ENCODE data around the gene SLC9A9.

The SLC9A9 gene

GRCh38 chr3:143551761-143552160 is 296.5 kb downstream of the SLC9A9 start:
- H3K4me3 ChIP-seq (replicated peaks; ENCODE audit: low read depth, low read length): no peak overlapping the region
- TF ChIP-seq CTCF (IDR thresholded peaks at IDR 0.05; ENCODE audit: low read depth, low read length, missing control alignments): no peak
- DNase-seq (ENCODE audit: extremely low read depth, low read depth): no peak

DNA sequence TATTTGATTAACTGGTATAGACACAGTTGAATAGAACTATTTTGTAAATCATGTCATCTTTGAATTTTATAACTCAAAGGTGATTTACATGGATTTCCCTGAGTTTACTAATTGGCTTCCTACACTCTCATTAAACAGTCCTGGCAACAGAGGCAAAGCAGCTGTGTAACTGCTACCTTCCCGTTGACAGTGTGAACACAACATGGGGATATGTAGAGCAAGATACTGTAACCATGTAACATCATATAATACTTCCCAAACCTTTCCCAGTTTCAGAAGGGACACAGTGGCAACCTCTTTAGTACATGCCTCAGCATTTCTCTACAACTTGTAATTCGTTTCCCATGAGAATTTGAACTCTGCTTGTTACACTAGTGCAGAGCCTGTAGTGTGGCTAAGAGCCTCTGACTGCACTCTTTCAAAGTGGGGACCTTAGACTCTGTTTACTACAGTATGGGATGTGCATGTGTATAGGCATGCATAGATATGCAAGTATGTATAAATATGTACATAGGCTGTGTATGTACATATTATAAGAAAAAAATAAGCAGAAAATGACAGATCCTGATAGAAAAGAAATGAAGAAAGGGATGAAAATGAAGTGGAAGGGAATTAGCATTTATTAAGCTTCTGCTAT is 299.3 kb downstream of the SLC9A9 start:
- TF ChIP-seq CTCF (IDR thresholded peaks at IDR 0.05; ENCODE audit: low read depth, low read length, missing control alignments): no peak
- H3K4me3 ChIP-seq (replicated peaks; ENCODE audit: low read depth, low read length): no peak overlapping the region
- DNase-seq (ENCODE audit: extremely low read depth, low read depth): no peak

DNA sequence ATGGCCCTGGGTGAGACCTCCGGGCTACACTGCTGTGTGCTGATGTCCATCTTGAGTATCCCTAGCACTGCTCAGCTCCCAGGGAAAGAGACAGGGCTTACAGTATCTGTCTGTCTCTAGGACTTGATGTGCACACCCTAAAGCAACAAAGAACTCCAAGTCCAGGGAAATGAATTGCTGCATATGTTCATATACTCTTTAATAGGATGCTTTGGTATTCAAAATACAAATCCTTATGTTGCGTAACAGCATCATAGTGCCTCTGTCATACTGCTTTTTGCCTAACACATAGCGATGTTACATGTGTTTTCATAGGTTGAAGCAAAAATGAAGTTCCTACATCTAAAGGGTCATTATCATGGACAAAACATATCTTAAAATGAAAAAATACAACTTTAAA is 299.9 kb downstream of the SLC9A9 start:
- DNase-seq (ENCODE audit: extremely low read depth, low read depth): no peak
- no peak for TF ChIP-seq CTCF (IDR thresholded peaks at IDR 0.05; ENCODE audit: low read depth, low read length, missing control alignments)
- H3K4me3 ChIP-seq (replicated peaks; ENCODE audit: low read depth, low read length): no peak overlapping the region

- peak; percentile 53 for DNase-seq (ENCODE audit: extremely low read depth, low read depth)
- TF ChIP-seq CTCF (IDR thresholded peaks at IDR 0.05; ENCODE audit: low read depth, low read length, missing control alignments): no peak
- no peak overlapping the region for H3K4me3 ChIP-seq (replicated peaks; ENCODE audit: low read depth, low read length)
Measured at GRCh38 chr3:143538577-143538981, 309.7 kb downstream of the SLC9A9 start.

DNA sequence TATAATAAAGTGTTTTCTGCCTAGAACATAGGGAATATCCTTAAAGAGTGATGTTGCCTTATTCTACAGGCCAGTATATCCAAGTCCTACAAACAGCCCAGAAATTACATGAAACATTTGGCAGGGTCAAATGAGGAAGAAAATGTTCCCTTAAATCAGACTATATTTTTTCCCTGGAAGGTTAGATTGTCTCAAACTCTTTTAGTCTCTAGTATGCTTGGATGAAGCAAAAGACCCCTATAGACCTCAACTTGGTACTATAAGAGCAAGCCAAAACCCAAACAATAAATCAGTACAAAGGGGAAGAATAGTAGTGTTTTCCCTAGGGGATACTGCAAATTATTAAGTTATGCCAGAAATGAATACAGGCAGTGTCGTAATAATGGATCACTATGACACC is 310.2 kb downstream of the SLC9A9 start:
- DNase-seq (ENCODE audit: extremely low read depth, low read depth): no peak
- TF ChIP-seq CTCF (IDR thresholded peaks at IDR 0.05; ENCODE audit: low read depth, low read length, missing control alignments): no peak
- H3K4me3 ChIP-seq (replicated peaks; ENCODE audit: low read depth, low read length): no peak overlapping the region

DNA sequence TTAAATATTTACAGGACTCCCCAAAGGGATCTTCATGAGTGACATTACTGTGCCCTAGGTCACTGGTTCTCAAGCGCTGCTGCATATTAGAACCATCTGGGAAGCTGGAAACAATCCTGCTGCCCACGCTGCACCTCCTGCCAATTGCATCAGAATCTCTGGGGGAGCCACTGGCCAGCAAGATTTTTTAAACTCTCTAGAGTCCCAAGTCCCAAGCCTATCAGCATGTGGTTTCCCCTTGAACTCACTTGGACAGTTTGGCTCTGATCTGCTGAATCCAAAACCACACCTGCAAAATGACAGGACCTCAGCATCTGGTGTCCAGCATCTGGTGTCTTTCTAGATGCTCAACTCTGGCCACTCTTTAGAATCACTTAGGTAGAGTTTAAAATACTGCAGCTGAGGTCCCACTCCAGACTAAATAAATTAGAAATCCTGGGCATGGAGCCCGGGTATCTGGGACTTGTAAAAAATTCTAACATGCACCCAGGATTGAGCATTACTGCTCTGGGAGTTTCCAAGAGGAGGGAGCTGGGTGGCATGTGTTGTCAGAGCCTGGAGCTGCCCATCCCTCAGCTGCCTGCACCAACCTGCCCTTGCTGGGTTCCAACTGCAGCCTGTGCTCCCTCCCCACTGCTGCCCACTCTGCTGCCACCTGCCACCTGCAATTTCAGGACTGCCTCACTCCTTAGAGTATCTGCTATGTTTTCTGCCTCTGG is 311.3 kb downstream of the SLC9A9 start:
- TF ChIP-seq CTCF (IDR thresholded peaks at IDR 0.05; ENCODE audit: low read depth, low read length, missing control alignments): no peak
- no peak overlapping the region for H3K4me3 ChIP-seq (replicated peaks; ENCODE audit: low read depth, low read length)
- peak; percentile 60 for DNase-seq (ENCODE audit: extremely low read depth, low read depth)

Data from HFF-Myc (cell line).